Panc1 (cell line): Measurements from ENCODE around the gene ESR2. TPM values are rescaled to one million over a fixed set of nuclear protein-coding genes. Genes with fewer than 3 reads are reported as not detected.

Experiments
- ATAC-seq: fragments of 200-7000 bp; cut with Tn5 transposase; 2 replicates; pipeline ENCODE4 v1.9.1; 2020; ENCODE audit warnings: mild to moderate bottlenecking, moderate library complexity
- BruUV-seq: library from RNA; stranded (reverse); fragments of 400-500 nt; replicated peaks from 2 replicates; lab custom pipeline; 2021; lab: Mats Ljungman, UMichigan
- CTCF ChIA-PET: fragments of 300-600 bp; sonication (Branson Sonifier 250); formaldehyde crosslinking; loops from one replicate; lab custom pipeline; 2022; ENCODE audit warnings: antibody characterized with exemption; lab: Charles Lee
- POLR2A ChIA-PET: fragments of 300-600 bp; sonication (Branson Sonifier 250); formaldehyde crosslinking; loops from one replicate; lab custom pipeline; 2022; ENCODE audit warnings: antibody characterized with exemption; lab: Charles Lee
- DNase-seq: peaks from one replicate; pipeline ENCODE4 v3.0.0-alpha.2; 2010; ENCODE audit warnings: low read depth, low spot score
- H3K27ac ChIP-seq: 2 replicates; pipeline ENCODE4 v1.5.1; 2011; ENCODE audit warnings: mild to moderate bottlenecking, low read length, inconsistent platforms
- H3K27me3 ChIP-seq: fragments of 200-500 bp; sonication (Bioruptor generic); 2 replicates; pipeline ENCODE4 v1.6.0; 2014; ENCODE audit warnings: low read length, inconsistent platforms; ENCODE audit not compliant: control insufficient read depth, insufficient read depth
- H3K36me3 ChIP-seq: fragments of 200-500 bp; sonication (Bioruptor generic); 2 replicates; pipeline ENCODE4 v1.5.1; 2014; ENCODE audit warnings: inconsistent platforms, mild to moderate bottlenecking, low read length, moderate library complexity; ENCODE audit not compliant: control insufficient read depth, insufficient read depth
- H3K4me1 ChIP-seq: 2 replicates; pipeline ENCODE4 v1.5.1; 2011; ENCODE audit warnings: inconsistent platforms, mild to moderate bottlenecking, low read length, moderate library complexity; ENCODE audit not compliant: control insufficient read depth, insufficient read depth
- H3K4me3 ChIP-seq, 2 experiments: 2 replicates each; pipeline ENCODE4 v1.5.1; 2011 to 2012; ENCODE audit warnings: low read depth in 2 of 2, low read length in 2 of 2, mild to moderate bottlenecking in 2 of 2, inconsistent platforms in 1 of 2, moderate library complexity in 1 of 2
- H3K9me3 ChIP-seq: fragments of 200-500 bp; sonication (Bioruptor generic); 2 replicates; pipeline ENCODE4 v1.5.1; 2014; ENCODE audit warnings: low read depth, mild to moderate bottlenecking, inconsistent platforms, low read length, moderate library complexity; ENCODE audit not compliant: control insufficient read depth, insufficient read depth
- CTCF ChIP-seq: fragments of 450-650 bp; IDR thresholded peaks from 2 replicates; pipeline ENCODE4 v1.5.1; 2017; ENCODE audit warnings: mild to moderate bottlenecking
- POLR2AphosphoS5 ChIP-seq: IDR thresholded peaks from 2 replicates; pipeline ENCODE4 v1.6.1; 2012; ENCODE audit warnings: mild to moderate bottlenecking, low read depth, low read length, moderate library complexity
- SIN3A ChIP-seq: IDR thresholded peaks from 2 replicates; pipeline ENCODE4 v1.6.1; 2012; ENCODE audit warnings: low read depth, mild to moderate bottlenecking, low read length, moderate library complexity, borderline replicate concordance; ENCODE audit not compliant: insufficient read depth
- TCF7L2 ChIP-seq: IDR thresholded peaks from 2 replicates; pipeline ENCODE4 v1.6.1; 2011; ENCODE audit warnings: mild to moderate bottlenecking, low read depth, low read length, inconsistent platforms
- in situ Hi-C: cut with HindIII; loops from 2 replicates; pipeline ENCODE4 v1.10.0; 2016; ENCODE audit warnings: low sequenced_read_pairs, low pct_unique_long_range_greater_than_20kb
- intact Hi-C: fragments of 100-400 bp; cut with micrococcal nuclease; formaldehyde crosslinking; loops from one replicate; pipeline ENCODE4 v1.10.0; 2022; ENCODE audit not compliant: unreplicated experiment
- total RNA-seq: library from RNA; stranded (reverse); gene quantifications from one replicate; pipeline ENCODE4 v1.2.1, GENCODE V29; 2021; ENCODE audit not compliant: unreplicated experiment
- TF ChIP-seq, protein P1 (sequence below), 2 experiments: IDR thresholded peaks; 2 replicates each; pipeline ENCODE4 v1.6.1; 2011 to 2012; ENCODE audit warnings: low read depth in 2 of 2, control low read depth in 1 of 2, low read length in 1 of 2, mild to moderate bottlenecking in 1 of 2, moderate library complexity in 1 of 2; ENCODE audit not compliant: insufficient read depth in 1 of 2

The ESR2 gene
- total RNA-seq, 1 experiment from 2014 or later, result not detected

- BruUV-seq, result no TSS peak
- ChIA-PET CTCF (no interaction called here), POLR2A (no interaction called here)
- no peak overlapping the region for H3K4me3 ChIP-seq
- no peak overlapping the region for H3K27ac ChIP-seq
- H3K4me1 ChIP-seq, result no peaks in the 10 kb centered on the region
- TF ChIP-seq POLR2AphosphoS5, result no peak
- no peak for TF ChIP-seq CTCF
- H3K27me3 ChIP-seq, result no peaks in the 10 kb centered on the region
- ATAC-seq, result no peak
- no peaks in the 10 kb centered on the region for H3K9me3 ChIP-seq
- in situ Hi-C loops, result no loop called here
- no peaks in the 10 kb centered on the region; the same call in 1 of the 2 replicates for H3K36me3 ChIP-seq
- intact Hi-C loops, result no loop called here
- no peak for DNase-seq
Measured at GRCh38 chr14:64220056-64220455, 74.1 kb downstream of the ESR2 start.

GRCh38 chr14:64218344-64219240 lies 75.6 kb downstream of the ESR2 start:
- DNase-seq (no peak), ATAC-seq (no peak)
- H3K4me3 ChIP-seq, result no peak overlapping the region
- ChIA-PET POLR2A (no interaction called here), CTCF (no interaction called here)
- intact Hi-C loops, result no loop called here
- TF ChIP-seq CTCF, result no peak
- TF ChIP-seq TCF7L2, result no peak
- TF ChIP-seq POLR2AphosphoS5, result no peak
- TF ChIP-seq SIN3A, result no peak
- TF ChIP-seq, protein P1, sequence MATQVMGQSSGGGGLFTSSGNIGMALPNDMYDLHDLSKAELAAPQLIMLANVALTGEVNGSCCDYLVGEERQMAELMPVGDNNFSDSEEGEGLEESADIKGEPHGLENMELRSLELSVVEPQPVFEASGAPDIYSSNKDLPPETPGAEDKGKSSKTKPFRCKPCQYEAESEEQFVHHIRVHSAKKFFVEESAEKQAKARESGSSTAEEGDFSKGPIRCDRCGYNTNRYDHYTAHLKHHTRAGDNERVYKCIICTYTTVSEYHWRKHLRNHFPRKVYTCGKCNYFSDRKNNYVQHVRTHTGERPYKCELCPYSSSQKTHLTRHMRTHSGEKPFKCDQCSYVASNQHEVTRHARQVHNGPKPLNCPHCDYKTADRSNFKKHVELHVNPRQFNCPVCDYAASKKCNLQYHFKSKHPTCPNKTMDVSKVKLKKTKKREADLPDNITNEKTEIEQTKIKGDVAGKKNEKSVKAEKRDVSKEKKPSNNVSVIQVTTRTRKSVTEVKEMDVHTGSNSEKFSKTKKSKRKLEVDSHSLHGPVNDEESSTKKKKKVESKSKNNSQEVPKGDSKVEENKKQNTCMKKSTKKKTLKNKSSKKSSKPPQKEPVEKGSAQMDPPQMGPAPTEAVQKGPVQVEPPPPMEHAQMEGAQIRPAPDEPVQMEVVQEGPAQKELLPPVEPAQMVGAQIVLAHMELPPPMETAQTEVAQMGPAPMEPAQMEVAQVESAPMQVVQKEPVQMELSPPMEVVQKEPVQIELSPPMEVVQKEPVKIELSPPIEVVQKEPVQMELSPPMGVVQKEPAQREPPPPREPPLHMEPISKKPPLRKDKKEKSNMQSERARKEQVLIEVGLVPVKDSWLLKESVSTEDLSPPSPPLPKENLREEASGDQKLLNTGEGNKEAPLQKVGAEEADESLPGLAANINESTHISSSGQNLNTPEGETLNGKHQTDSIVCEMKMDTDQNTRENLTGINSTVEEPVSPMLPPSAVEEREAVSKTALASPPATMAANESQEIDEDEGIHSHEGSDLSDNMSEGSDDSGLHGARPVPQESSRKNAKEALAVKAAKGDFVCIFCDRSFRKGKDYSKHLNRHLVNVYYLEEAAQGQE (IDR thresholded peaks at IDR 0.05; ENCODE audit: insufficient read depth in 1 of 2, low read depth in 2 of 2, low read length in 1 of 2), result no peak
- no TSS peak for BruUV-seq
- no peaks in the 10 kb centered on the region for H3K27me3 ChIP-seq
- H3K4me1 ChIP-seq, result no peaks in the 10 kb centered on the region
- in situ Hi-C loops, result no loop called here
- H3K36me3 ChIP-seq, result no peaks in the 10 kb centered on the region; the same call in 1 of the 2 replicates
- H3K27ac ChIP-seq, result no peak overlapping the region
- no peaks in the 10 kb centered on the region for H3K9me3 ChIP-seq
